ENCODE data around the gene CMC2. TPM values are rescaled to one million over a fixed set of nuclear protein-coding genes. Genes with fewer than 3 reads are reported as not detected.

CMC2 gene
- total RNA-seq, 1 donor from 2014 or later: 52.8 TPM

GRCh38 chr16:80947708-80948625 is 58.7 kb downstream of the CMC2 start:
- Histone ChIP-seq H4K20me1 (ENCODE audit: insufficient read depth, low read length) (no peaks in the 10 kb centered on the region), H3K4me1 (ENCODE audit: insufficient read depth, low read length) (no peaks in the 10 kb centered on the region), H3K27ac (ENCODE audit: low read depth, low read length) (no peak overlapping the region), H3K9me3 (ENCODE audit: insufficient read depth, low read depth, low read length) (peaks cover 3% of the 10 kb centered on the region), H3K27me3 (ENCODE audit: insufficient read depth, low read length) (no peaks in the 10 kb centered on the region), H3K9ac (ENCODE audit: low read length) (no peak overlapping the region), H3K4me3 (ENCODE audit: insufficient read depth, low read depth, low read length) (no peak overlapping the region), H3K36me3 (ENCODE audit: insufficient read depth, low read length) (no peaks in the 10 kb centered on the region), H2AFZ (ENCODE audit: low read depth, low read length) (no peak overlapping the region), H3K4me2 (ENCODE audit: low read length) (no peak overlapping the region), H3K79me2 (ENCODE audit: insufficient read depth, low read length) (no peaks in the 10 kb centered on the region)
- Mint-ChIP-seq H3K4me1 (ENCODE audit: low read depth, unreplicated experiment) (no peaks in the 10 kb centered on the region), H3K36me3 (ENCODE audit: low read depth, unreplicated experiment) (no peaks in the 10 kb centered on the region), H3K27ac (ENCODE audit: unreplicated experiment) (no peak overlapping the region), H3K4me3 (ENCODE audit: unreplicated experiment) (no peak overlapping the region), H3K9me3 (ENCODE audit: unreplicated experiment) (no peaks in the 10 kb centered on the region), H3K27me3 (ENCODE audit: low read depth, unreplicated experiment) (peaks cover 6% of the 10 kb centered on the region)
- FAIRE-seq: no peak
- TF ChIP-seq EZH2 (IDR thresholded peaks at IDR 0.05; ENCODE audit: insufficient read depth, low read length): no peak
- TF ChIP-seq, protein P1, sequence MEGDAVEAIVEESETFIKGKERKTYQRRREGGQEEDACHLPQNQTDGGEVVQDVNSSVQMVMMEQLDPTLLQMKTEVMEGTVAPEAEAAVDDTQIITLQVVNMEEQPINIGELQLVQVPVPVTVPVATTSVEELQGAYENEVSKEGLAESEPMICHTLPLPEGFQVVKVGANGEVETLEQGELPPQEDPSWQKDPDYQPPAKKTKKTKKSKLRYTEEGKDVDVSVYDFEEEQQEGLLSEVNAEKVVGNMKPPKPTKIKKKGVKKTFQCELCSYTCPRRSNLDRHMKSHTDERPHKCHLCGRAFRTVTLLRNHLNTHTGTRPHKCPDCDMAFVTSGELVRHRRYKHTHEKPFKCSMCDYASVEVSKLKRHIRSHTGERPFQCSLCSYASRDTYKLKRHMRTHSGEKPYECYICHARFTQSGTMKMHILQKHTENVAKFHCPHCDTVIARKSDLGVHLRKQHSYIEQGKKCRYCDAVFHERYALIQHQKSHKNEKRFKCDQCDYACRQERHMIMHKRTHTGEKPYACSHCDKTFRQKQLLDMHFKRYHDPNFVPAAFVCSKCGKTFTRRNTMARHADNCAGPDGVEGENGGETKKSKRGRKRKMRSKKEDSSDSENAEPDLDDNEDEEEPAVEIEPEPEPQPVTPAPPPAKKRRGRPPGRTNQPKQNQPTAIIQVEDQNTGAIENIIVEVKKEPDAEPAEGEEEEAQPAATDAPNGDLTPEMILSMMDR (IDR thresholded peaks at IDR 0.05; ENCODE audit: insufficient read depth, low read depth, low read length): no peak
- DNase-seq (ENCODE audit: low read depth): no peak

GRCh38 chr16:80947239-80947638 is 59.4 kb downstream of the CMC2 start:
- Histone ChIP-seq H3K27ac (ENCODE audit: low read depth, low read length) (no peak overlapping the region), H3K36me3 (ENCODE audit: insufficient read depth, low read length) (no peaks in the 10 kb centered on the region), H3K27me3 (ENCODE audit: insufficient read depth, low read length) (no peaks in the 10 kb centered on the region), H4K20me1 (ENCODE audit: insufficient read depth, low read length) (no peaks in the 10 kb centered on the region), H3K4me2 (ENCODE audit: low read length) (no peak overlapping the region), H3K79me2 (ENCODE audit: insufficient read depth, low read length) (no peaks in the 10 kb centered on the region), H3K4me1 (ENCODE audit: insufficient read depth, low read length) (no peaks in the 10 kb centered on the region), H3K9me3 (ENCODE audit: insufficient read depth, low read depth, low read length) (peaks cover 2% of the 10 kb centered on the region), H2AFZ (ENCODE audit: low read depth, low read length) (no peak overlapping the region), H3K4me3 (ENCODE audit: insufficient read depth, low read depth, low read length) (no peak overlapping the region), H3K9ac (ENCODE audit: low read length) (no peak overlapping the region)
- no peaks in the 10 kb centered on the region for H3K4me1 Mint-ChIP-seq (ENCODE audit: low read depth, unreplicated experiment)
- H3K9me3 Mint-ChIP-seq (ENCODE audit: unreplicated experiment): no peaks in the 10 kb centered on the region
- FAIRE-seq: no peak
- no peak overlapping the region for H3K27ac Mint-ChIP-seq (ENCODE audit: unreplicated experiment)
- no peaks in the 10 kb centered on the region for H3K36me3 Mint-ChIP-seq (ENCODE audit: low read depth, unreplicated experiment)
- no peak for TF ChIP-seq EZH2 (IDR thresholded peaks at IDR 0.05; ENCODE audit: insufficient read depth, low read length)
- TF ChIP-seq, protein P1 (IDR thresholded peaks at IDR 0.05; ENCODE audit: insufficient read depth, low read depth, low read length): no peak
- H3K27me3 Mint-ChIP-seq (ENCODE audit: low read depth, unreplicated experiment): peaks cover 6% of the 10 kb centered on the region
- no peak overlapping the region for H3K4me3 Mint-ChIP-seq (ENCODE audit: unreplicated experiment)
- DNase-seq (ENCODE audit: low read depth): no peak

DNA sequence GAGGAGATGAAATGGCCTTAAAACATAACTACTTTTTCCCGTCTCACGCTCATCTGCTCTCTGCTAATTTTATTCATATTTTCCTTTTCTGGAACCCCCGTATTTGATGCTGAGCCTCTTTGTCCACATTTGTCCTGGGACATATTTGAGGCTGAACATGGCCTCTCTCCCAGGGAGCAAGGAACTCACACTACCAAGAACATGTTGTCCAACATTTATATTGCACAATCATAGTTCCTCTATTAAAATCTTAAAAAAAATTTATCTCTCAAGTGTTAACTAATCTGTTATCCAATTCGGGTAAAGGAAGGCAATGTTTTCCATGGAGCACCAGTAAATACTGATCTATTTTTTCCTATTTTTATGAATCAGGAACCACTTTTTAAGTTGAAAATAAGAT is 60.2 kb downstream of the CMC2 start:
- Histone ChIP-seq H3K27ac (ENCODE audit: low read depth, low read length) (no peak overlapping the region), H3K4me3 (ENCODE audit: insufficient read depth, low read depth, low read length) (no peak overlapping the region), H3K9ac (ENCODE audit: low read length) (no peak overlapping the region), H3K4me2 (ENCODE audit: low read length) (no peak overlapping the region), H2AFZ (ENCODE audit: low read depth, low read length) (no peak overlapping the region), H3K36me3 (ENCODE audit: insufficient read depth, low read length) (no peaks in the 10 kb centered on the region), H3K27me3 (ENCODE audit: insufficient read depth, low read length) (no peaks in the 10 kb centered on the region), H3K79me2 (ENCODE audit: insufficient read depth, low read length) (no peaks in the 10 kb centered on the region), H4K20me1 (ENCODE audit: insufficient read depth, low read length) (no peaks in the 10 kb centered on the region), H3K9me3 (ENCODE audit: insufficient read depth, low read depth, low read length) (no peaks in the 10 kb centered on the region), H3K4me1 (ENCODE audit: insufficient read depth, low read length) (no peaks in the 10 kb centered on the region)
- H3K4me3 Mint-ChIP-seq (ENCODE audit: unreplicated experiment): no peak overlapping the region
- H3K36me3 Mint-ChIP-seq (ENCODE audit: low read depth, unreplicated experiment): no peaks in the 10 kb centered on the region
- no peaks in the 10 kb centered on the region for H3K4me1 Mint-ChIP-seq (ENCODE audit: low read depth, unreplicated experiment)
- DNase-seq (ENCODE audit: low read depth) (no peak), FAIRE-seq (no peak)
- no peaks in the 10 kb centered on the region for H3K9me3 Mint-ChIP-seq (ENCODE audit: unreplicated experiment)
- peaks cover 6% of the 10 kb centered on the region for H3K27me3 Mint-ChIP-seq (ENCODE audit: low read depth, unreplicated experiment)
- no peak overlapping the region for H3K27ac Mint-ChIP-seq (ENCODE audit: unreplicated experiment)
- TF ChIP-seq, protein P1 (IDR thresholded peaks at IDR 0.05; ENCODE audit: insufficient read depth, low read depth, low read length): no peak
